HFF-Myc (cell line): ENCODE measurements around the gene GLT6D1.
"Not testable (repeated sequence)": the region's sequence is repeated elsewhere in the genome, so short reads cannot be mapped to it uniquely, and the experiment has no call there.

Experiments
- DNase-seq: peaks from one replicate; pipeline ENCODE4 v3.0.0-alpha.2; 2011; ENCODE audit warnings: low read depth; ENCODE audit errors: extremely low read depth
- H3K4me3 ChIP-seq: replicated peaks from 2 replicates; pipeline ENCODE4 v1.5.1; 2011; ENCODE audit warnings: low read depth, mild to moderate bottlenecking, control low read depth, low read length
- TF ChIP-seq, protein P1 (sequence below): IDR thresholded peaks from 2 replicates; pipeline ENCODE4 v1.5.1; 2012; ENCODE audit warnings: mild to moderate bottlenecking, low read depth, low read length, control low read depth; ENCODE audit errors: missing control alignments

The GLT6D1 gene

DNA sequence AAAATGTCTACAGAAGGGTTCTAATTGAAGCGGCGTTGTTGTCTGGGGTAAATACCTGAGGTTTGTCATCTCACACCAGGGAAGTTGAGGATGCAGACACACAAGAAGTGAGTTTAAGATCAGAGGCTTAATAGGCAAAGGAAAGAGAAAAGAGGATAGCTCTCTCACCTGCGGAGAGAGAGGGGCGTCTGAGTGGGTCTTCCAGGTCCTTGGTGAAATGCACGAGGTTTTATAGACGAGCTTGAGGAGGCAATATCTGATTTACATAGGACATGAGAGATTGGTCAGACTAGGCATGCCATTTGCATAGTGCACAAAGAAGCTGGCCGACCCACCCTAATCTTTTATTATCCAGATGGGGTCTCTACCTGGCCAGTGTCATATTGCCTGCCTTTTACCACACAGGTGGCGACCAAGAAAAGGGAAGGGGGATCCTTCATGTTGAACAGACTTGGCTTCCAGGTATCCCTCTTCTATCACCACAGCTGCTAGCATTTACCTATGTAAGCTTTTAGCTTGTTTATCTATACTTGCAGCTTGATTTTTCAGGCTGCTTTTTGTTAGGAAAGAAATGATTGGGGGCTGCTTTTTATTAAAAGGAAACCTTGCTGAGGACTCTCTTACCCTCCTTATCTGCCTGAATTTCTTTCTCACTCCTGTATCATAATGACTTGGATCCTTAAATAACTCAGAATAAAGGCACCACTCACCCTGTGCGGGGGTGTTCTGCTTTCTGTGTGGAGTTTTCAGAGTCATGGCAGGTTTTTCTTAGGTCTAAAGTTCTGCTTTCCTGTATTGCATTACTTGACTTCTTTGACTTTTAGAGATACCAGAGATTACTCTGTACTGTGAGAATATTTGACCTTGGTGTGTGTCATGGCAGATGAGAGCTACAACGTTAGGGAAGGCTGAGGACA lies 9.4 kb upstream of the GLT6D1 start:
- DNase-seq = no peak
- H3K4me3 ChIP-seq = no peak overlapping the region
- TF ChIP-seq, protein P1, sequence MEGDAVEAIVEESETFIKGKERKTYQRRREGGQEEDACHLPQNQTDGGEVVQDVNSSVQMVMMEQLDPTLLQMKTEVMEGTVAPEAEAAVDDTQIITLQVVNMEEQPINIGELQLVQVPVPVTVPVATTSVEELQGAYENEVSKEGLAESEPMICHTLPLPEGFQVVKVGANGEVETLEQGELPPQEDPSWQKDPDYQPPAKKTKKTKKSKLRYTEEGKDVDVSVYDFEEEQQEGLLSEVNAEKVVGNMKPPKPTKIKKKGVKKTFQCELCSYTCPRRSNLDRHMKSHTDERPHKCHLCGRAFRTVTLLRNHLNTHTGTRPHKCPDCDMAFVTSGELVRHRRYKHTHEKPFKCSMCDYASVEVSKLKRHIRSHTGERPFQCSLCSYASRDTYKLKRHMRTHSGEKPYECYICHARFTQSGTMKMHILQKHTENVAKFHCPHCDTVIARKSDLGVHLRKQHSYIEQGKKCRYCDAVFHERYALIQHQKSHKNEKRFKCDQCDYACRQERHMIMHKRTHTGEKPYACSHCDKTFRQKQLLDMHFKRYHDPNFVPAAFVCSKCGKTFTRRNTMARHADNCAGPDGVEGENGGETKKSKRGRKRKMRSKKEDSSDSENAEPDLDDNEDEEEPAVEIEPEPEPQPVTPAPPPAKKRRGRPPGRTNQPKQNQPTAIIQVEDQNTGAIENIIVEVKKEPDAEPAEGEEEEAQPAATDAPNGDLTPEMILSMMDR = no peak

DNA sequence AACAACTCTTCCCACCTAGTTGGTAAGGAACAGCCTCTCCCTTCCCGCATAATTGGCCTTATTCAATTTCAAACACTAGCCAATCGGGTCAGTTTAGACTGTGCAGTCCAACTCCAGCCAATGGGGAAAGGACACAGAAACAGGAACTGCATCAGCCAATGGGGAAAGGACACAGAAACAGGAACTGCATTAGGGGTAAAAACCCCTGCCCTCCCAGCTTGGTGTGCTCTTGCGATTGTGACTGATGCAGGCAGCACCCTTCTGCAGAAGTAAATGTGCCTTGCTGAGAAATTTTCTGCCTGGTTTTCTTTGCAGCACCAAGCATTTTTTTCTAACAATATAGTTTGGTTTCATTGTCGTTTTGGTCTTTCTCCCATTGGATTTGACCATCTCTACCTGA lies 8.5 kb upstream of the GLT6D1 start:
- no peak for DNase-seq
- TF ChIP-seq, protein P1 = no peak
- H3K4me3 ChIP-seq = no peak overlapping the region

DNA sequence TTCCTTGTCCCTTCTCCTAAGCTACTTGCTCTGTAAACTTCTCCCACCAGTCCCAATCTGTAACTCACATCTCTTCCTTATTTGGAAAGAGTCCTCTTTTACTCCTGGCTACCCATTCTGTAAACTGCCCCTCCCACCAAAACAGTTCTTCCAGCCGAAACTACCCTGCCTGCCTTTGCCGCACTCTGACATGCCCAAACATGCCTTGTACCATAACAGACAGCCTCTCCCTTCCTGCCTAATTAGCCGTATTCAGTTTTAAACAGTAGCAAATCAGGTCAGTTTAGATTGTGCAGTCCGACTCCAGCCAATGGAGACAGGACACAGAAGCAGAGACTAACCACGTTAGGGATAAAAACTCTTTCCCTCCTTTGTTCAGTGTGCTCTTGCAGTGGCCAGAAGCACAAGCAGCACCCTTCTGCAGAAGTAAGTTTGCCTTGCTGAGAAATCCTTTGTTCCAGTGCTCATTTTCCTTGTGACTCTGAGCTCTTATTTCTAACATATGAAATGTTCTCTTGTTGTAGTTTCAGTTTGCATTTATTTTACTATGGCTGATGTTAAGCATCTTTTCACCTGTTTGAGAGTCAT lies 5.4 kb upstream of the GLT6D1 start:
- no peak overlapping the region for H3K4me3 ChIP-seq
- no peak for DNase-seq
- TF ChIP-seq, protein P1 = no peak

DNA sequence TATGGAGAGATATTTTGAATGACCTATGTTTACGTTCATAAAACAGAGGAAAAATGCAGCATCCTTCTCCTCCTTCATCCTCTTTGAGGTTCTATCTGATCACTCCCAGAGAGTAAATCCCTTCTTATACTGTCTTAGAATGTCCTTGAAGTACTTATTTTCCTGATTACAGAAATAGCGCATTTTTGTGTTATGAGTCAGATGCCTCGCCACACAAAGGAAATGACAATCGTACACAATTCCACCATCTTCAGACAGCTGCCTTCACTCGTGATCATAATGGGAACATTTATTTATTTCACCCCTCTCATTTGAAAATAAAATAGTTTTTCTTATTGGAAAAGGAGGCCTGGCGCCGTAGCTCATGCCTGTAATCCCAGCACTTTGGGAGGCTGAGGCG lies 2.4 kb upstream of the GLT6D1 start:
- no peak overlapping the region for H3K4me3 ChIP-seq
- peak; percentile 7 for DNase-seq
- TF ChIP-seq, protein P1 = no peak

DNA sequence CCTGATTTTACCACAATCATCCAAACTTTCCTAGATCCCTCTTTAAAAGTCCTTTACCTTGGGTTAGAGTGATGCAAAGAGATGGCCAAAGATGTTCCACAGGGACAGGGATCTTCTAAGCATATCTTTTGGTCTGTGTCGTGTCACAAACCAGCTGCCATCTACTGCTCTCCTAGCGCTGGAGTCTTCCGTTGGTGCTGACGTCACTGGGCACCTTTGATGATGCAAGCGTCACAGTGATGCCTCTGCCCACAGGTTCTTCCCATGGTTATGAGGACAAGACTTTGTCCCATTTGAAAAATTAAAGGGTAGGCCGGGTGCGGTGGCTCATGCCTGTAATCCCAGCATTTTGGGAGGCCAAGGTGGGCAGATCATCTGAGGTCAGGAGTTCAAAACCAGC lies 1.7 kb upstream of the GLT6D1 start:
- no peak overlapping the region for H3K4me3 ChIP-seq
- TF ChIP-seq, protein P1 = no peak
- no peak for DNase-seq

DNA sequence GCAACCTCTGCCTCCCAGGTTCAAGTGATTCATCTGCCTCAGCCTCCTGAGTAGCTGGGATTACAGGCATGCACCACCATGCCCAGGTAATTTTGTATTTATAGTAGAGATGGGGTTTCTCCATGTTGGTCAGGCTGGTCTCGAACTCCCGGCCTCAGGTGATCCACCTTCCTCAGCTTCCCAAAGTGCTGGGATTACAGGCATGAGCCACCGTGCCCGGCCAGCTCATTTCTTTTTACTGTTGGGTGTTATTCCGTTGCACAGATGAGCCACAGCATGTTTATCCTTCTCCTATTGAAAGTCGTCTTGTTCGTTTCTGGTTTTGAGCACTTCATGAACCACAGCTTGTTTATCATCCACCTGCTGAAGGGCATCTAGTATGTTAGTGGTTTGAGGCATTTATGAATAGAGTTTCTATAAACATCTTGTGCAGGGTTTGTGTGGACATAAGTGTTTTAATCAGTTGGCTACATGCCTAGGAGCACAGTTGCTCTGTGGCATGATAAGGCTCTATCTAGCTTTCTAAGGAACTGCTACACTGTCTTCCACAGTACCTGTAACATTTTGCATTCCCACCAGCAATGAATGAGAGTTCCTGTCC lies 2.3 kb downstream of the GLT6D1 start:
- not testable (repeated sequence) for DNase-seq, H3K4me3 ChIP-seq

DNA sequence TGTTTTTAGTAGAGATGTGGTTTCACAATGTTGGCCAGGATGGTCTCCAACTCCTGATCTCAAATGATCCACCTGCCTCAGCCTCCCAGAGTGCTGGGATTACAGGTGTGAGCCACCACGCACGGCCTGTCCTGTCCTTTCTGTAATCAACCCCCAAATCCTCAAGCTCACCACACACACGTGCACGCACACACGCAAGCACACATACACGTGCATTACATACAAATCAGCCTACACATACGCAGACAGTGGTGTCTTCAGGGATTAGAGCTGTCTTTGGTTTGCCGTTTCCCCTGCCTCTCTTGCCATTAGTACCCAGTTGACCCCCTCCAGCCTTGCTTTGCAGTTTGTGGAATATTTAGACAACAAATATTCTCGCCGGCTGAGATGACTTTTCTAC lies 6.5 kb downstream of the GLT6D1 start:
- DNase-seq = no peak
- H3K4me3 ChIP-seq = no peak overlapping the region
- TF ChIP-seq, protein P1 = no peak
